HL-60 (cell line): ENCODE results near the gene POLD3.
A peak's percentile ranks its signal among the peaks of the same experiment; 100 is the strongest.

Source experiments
- DNase-seq, 2 experiments: peaks; one replicate each; pipeline ENCODE4 v3.0.0-alpha.2; 2010 to 2020; ENCODE audit warnings: low read depth in 1 of 2, low spot score in 1 of 2
- H3K27ac ChIP-seq: fragments of 250-450 bp; sonication (Bioruptor Pico); replicated peaks from 2 replicates; pipeline ENCODE4 v1.5.1; 2020; ENCODE audit warnings: mild to moderate bottlenecking, moderate library complexity
- H3K27me3 ChIP-seq: fragments of 250-450 bp; sonication (Bioruptor Pico); 2 replicates; pipeline ENCODE4 v1.5.1; 2021; ENCODE audit warnings: mild to moderate bottlenecking, moderate library complexity; ENCODE audit not compliant: insufficient read depth, poor library complexity, severe bottlenecking
- H3K4me3 ChIP-seq: replicated peaks from 2 replicates; pipeline ENCODE4 v1.5.1; 2011; ENCODE audit warnings: mild to moderate bottlenecking, control low read depth, low read length; ENCODE audit not compliant: insufficient read depth
- GABPA ChIP-seq: IDR thresholded peaks from 2 replicates; pipeline ENCODE4 v1.6.1; 2012; ENCODE audit warnings: low read depth
- POLR2AphosphoS5 ChIP-seq: IDR thresholded peaks from 2 replicates; pipeline ENCODE4 v1.6.1; 2012; ENCODE audit warnings: low read depth
- SPI1 ChIP-seq: IDR thresholded peaks from 2 replicates; pipeline ENCODE4 v1.6.1; 2012; ENCODE audit warnings: low read depth, mild to moderate bottlenecking, borderline replicate concordance
- TF ChIP-seq, protein P1 (sequence below): IDR thresholded peaks from one replicate; pipeline ENCODE4 v1.5.1; 2011; ENCODE audit warnings: low read length, control low read depth, inconsistent platforms; ENCODE audit not compliant: insufficient read depth
- TF ChIP-seq, protein P2 (sequence below): IDR thresholded peaks from 2 replicates; pipeline ENCODE4 v1.6.1; 2012; ENCODE audit warnings: low read depth; ENCODE audit not compliant: insufficient replicate concordance

POLD3 gene

DNA sequence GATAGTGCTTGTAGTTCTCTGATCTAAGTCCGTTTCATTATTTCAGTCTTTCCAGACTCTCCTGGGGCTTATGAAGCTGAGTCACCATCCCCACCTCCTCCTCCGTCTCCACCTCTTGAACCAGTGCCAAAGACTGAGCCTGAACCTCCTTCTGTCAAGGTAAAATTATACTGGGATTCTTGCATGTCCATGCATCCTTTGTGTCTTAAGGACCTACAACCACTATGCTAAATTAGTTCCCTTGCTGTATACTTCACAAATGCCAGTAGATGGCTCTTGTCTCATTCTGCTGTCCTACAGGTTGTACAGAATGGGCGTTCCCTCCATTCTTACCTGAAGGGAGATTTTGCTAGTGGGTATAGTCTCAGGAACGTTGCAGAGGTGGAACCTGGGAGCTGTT, 42.2 kb downstream of the POLD3 start:
- Histone ChIP-seq H3K4me3 (no peak overlapping the region), H3K27ac (no peak overlapping the region), H3K27me3 (no peaks in the 10 kb centered on the region)
- DNase-seq, result no peak
- TF ChIP-seq, protein P1, sequence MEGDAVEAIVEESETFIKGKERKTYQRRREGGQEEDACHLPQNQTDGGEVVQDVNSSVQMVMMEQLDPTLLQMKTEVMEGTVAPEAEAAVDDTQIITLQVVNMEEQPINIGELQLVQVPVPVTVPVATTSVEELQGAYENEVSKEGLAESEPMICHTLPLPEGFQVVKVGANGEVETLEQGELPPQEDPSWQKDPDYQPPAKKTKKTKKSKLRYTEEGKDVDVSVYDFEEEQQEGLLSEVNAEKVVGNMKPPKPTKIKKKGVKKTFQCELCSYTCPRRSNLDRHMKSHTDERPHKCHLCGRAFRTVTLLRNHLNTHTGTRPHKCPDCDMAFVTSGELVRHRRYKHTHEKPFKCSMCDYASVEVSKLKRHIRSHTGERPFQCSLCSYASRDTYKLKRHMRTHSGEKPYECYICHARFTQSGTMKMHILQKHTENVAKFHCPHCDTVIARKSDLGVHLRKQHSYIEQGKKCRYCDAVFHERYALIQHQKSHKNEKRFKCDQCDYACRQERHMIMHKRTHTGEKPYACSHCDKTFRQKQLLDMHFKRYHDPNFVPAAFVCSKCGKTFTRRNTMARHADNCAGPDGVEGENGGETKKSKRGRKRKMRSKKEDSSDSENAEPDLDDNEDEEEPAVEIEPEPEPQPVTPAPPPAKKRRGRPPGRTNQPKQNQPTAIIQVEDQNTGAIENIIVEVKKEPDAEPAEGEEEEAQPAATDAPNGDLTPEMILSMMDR, result no peak
- TF ChIP-seq POLR2AphosphoS5 (no peak), GABPA (no peak), SPI1 (no peak)
- TF ChIP-seq, protein P2, sequence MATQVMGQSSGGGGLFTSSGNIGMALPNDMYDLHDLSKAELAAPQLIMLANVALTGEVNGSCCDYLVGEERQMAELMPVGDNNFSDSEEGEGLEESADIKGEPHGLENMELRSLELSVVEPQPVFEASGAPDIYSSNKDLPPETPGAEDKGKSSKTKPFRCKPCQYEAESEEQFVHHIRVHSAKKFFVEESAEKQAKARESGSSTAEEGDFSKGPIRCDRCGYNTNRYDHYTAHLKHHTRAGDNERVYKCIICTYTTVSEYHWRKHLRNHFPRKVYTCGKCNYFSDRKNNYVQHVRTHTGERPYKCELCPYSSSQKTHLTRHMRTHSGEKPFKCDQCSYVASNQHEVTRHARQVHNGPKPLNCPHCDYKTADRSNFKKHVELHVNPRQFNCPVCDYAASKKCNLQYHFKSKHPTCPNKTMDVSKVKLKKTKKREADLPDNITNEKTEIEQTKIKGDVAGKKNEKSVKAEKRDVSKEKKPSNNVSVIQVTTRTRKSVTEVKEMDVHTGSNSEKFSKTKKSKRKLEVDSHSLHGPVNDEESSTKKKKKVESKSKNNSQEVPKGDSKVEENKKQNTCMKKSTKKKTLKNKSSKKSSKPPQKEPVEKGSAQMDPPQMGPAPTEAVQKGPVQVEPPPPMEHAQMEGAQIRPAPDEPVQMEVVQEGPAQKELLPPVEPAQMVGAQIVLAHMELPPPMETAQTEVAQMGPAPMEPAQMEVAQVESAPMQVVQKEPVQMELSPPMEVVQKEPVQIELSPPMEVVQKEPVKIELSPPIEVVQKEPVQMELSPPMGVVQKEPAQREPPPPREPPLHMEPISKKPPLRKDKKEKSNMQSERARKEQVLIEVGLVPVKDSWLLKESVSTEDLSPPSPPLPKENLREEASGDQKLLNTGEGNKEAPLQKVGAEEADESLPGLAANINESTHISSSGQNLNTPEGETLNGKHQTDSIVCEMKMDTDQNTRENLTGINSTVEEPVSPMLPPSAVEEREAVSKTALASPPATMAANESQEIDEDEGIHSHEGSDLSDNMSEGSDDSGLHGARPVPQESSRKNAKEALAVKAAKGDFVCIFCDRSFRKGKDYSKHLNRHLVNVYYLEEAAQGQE, result no peak

DNA sequence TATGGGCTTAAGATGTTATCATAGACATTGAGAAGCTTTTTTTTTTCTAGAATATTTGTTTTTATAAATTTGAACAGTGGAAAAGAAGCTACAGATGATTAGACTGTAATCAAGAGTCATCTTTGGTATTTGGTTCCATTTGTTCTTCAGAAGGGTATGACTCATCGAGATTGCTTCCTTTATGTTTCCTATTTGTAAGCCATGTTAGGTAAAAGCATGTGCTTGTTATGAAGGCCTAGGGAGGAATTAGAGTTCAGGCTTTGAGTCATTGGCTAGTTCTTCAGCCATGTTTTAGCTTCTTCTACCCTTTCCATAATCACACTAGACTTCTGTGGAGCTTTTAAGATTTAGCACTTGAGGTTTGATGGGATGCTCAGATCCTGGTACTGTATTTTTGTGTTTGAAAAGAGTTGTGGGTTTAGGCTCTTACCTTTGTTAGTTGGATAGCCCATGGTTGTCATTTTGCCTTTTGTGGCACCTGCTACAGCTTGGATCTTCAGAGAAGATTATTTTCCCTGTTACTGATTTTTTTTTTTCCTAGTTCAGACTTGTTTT, 44.3 kb downstream of the POLD3 start:
- TF ChIP-seq SPI1 (no peak), GABPA (no peak), POLR2AphosphoS5 (no peak)
- TF ChIP-seq, protein P1, result no peak
- TF ChIP-seq, protein P2, result no peak
- no peak overlapping the region for H3K27ac ChIP-seq
- peak; percentile 3 to 56 for DNase-seq
- no peaks in the 10 kb centered on the region for H3K27me3 ChIP-seq
- H3K4me3 ChIP-seq, result no peak overlapping the region

DNA sequence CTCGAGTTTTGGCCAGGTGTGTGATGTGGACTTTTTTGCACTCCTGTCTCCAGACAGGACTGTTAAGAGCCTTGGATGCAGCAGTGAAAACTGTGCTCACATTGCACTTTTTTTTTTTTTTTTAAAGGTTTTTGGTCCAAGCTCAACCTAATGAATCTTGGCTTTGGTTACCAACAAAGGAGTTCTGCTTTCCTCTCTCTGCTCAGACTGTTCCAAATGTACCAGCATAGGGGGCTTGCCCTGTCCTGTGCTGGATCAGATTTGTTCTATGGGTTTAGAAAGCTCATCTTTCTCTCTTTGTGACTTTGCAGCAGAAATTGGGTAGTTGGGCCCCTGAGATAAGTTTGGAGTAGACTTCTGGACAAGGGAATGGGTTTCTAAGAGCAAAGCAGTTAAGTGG, 45.3 kb downstream of the POLD3 start:
- H3K27me3 ChIP-seq, result no peaks in the 10 kb centered on the region
- no peak for DNase-seq
- H3K4me3 ChIP-seq, result no peak overlapping the region
- TF ChIP-seq, protein P2, result no peak
- TF ChIP-seq, protein P1, result no peak
- no peak for TF ChIP-seq GABPA
- no peak for TF ChIP-seq SPI1
- TF ChIP-seq POLR2AphosphoS5, result no peak
- H3K27ac ChIP-seq, result no peak overlapping the region
